D341Med (cell line): ENCODE measurements around the gene ENTPD6.
"Not testable (repeated sequence)": the region's sequence is repeated elsewhere in the genome, so short reads cannot be mapped to it uniquely, and the experiment has no call there.

Experiments
- DNase-seq: peaks from one replicate; pipeline ENCODE4 v3.0.0; 2012; ENCODE audit warnings: low spot score

ENTPD6 gene

DNA sequence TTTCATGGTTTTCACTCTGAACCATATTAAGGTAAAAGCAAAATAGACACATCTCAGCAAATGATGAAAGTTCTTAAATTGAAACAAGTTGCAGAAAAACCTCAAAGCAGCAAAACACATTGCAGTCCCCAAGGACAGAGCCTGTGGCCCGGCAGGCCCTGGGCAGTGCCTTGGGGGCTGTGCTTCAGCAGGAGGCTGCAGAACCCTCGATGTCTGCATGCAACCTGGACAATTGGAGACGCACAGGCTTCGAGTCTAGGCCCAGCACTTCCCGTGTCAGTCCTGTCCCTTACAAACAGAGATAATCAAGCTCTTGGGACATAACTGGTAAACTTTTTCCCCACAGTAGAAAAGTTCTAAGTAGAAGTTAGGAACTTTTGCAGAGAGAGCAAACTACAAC is 61.6 kb downstream of the ENTPD6 start:
- no peak for DNase-seq

DNA sequence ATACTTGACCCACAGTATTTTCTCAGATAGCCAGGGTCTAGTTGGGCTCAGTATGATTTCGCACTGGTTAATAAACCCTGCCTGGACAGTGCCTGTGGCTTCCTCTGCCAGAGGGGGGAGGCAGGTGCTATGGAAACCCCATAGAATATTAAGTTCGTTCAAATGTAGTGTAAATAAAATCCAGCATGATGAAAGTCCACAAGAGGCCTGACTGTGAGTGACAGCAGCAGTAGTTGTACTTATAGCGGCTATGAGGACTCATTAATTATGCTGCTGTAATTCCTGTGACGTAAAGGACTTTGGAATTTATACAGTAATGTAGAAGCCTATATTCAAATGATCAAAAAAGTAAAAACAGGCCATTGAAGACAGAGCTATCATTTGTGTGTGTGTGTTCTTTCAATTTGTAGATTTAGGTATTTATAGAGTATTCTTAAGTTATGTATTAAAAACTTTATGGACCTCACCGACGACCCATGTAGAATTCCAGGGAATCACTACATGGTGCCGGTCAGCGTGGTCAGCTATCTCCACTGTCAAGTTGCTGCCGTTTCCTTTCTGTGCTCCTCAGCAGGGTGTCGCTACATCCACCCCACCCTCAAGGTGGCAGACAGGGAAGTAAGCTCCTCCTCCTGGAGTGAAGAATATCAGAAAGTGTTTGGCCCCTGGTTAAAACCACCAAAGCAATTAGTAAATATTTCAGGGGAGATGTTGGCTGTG is 62.4 kb downstream of the ENTPD6 start:
- DNase-seq, result no peak

- no peak for DNase-seq
These were observed 62.9 kb downstream of the ENTPD6 start for GRCh38 chr20:25258476-25258805.

DNA sequence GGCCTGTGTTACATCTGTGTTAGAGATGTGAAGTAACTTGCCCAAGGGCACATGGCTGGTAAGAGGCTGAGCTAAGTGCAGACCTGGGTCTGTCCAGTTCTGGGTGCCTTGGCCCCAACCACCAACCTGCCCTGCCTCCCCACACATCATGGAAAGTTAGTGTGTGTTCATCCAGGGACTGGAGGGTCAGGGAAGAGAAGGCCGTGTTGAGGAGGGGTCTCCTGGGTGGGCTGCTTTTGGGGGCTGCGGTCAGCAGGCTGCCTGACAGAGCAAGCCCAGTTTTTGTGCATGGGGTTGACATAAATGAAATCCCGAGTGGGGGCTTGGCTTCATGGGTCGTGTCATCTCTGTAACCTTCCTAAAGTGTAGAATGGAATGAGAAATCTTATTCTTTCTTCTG is 63.3 kb downstream of the ENTPD6 start:
- DNase-seq, result no peak

- no peak for DNase-seq
These were observed 63.8 kb downstream of the ENTPD6 start for GRCh38 chr20:25259358-25259757.

DNA sequence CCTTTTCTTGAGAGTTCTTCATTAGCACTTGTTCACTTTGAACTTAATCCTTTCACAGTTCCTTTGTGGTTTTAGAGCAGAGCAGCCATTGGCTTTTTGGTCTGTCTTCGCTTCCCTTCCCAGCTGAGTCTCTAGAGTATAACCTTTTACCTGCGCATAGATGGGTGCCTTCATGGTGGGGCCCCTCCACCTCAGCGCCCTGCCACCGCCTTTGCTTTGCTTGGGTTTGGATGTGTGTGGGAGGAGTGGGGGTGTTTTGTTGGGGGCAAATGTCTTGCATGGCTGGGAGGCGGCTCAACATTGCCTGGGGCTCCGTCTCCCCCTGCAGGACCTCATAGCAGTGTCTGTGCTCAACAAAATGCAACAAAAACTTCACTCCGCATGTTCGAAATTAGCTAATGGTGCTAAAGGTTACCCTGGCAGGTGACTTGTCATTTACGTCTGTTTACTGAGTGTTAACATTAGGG is 64.3 kb downstream of the ENTPD6 start:
- DNase-seq, result no peak

DNA sequence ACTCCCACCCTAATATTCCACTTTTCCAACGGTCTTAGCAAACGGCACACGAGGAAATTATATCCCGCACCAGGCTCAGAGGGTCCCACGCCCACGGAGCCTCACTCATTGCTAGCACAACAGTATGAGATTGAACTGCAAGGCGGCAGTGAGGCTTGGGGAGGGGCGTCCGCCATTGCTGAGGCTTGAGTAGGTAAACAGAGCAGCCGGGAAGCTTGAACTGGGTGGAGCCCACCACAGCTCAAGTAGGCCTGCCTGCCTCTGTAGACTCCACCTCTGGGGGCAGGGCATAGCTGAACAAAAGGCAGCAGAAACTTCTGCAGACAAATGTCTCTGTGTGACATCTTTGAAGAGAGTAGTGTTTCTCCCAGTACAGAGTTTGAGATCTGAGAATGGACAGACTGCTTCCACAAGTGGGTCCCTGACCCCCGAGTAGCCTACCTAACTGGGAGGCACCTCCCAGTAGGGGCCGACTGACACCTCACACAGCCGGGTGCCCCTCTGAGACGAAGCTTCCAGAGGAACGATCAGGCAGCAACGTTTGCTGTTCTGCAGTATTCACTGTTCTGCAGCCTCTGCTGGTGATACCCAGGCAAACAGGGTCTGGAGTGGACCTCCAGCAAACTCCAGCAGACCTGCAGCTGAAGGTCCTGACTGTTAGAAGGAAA is 65.4 kb downstream of the ENTPD6 start:
- not testable (repeated sequence) for DNase-seq

DNA sequence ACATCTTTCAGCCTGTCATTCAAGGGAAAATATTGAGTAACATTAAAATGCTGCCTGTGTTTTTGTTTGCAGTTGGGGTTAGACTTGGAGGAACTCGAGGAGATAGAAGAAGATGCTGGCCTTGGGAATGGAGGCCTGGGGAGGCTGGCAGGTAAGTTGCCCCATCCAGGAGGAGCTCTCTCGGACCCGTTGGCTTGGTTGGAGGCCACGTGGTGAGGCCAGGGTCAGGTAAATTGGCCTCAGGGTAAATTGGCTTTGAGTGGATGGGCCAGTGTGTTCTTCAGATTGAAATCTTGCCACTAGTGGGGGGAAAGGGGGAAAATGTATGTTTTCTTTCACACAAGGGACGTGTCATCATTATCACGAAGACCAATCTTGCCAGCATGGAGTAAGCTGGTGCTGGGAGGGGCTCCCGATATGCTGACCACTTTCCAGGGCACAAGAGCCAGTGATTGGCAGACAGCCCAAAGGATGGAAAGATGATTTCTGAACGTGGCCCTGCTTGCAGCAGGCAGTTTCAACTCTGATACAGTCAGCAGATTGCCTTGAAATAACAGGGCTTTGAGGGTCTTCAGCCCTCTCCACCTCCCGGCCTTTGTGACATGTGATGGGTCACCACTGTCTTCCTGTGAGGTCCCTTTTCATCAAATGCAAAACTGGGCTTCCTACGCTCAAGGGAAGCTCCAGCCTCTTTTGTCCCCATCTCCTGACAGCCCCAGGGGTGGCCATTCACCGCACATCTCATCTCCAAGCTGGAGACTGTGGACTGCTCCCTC is 73.7 kb downstream of the ENTPD6 start:
- no peak for DNase-seq

- DNase-seq, result no peak
These were observed 74.3 kb downstream of the ENTPD6 start for GRCh38 chr20:25269833-25270170.

- DNase-seq, result no peak
These were observed 75.3 kb downstream of the ENTPD6 start for GRCh38 chr20:25270829-25271251.

DNA sequence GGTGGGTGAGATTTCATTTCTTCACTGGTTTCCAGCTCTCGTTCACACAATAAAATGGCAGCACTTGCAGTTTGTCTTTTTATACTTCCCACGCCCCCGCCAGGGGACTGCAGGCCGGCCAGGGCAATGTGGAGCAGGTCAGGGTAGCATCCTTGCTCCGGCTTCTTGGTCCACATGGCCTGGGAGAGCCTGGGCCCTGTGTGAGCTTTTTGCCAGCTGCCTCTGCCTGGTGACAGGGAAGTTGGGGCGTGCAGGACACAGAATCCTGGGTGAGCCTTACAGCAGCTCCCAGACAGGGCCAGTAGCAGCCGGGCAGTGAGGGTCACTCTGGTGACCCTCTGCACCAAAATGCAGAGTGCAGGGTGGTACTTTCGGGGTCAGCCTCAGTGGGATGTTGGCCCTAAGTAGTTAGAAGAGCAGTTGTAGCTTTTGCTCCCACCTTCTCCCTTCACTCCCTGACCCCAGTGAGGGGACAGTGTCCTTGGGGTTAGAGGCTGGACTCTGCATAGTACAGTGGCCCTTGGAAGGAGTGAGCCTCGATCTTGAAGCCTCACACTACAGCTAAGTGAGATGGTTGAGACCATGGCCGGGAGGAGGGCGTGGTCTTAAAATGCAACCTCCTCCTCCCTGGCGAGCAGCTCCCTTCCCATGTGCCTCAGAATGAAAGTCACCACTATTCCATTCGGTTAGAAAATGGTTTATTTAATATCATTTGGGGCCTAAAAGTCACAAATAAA is 76.1 kb downstream of the ENTPD6 start:
- DNase-seq, result no peak

GRCh38 chr20:25272223-25273000 is 76.9 kb downstream of the ENTPD6 start:
- DNase-seq, result no peak

- peak; percentile 65 for DNase-seq
These were observed 77.5 kb downstream of the ENTPD6 start for GRCh38 chr20:25273046-25273445.

DNA sequence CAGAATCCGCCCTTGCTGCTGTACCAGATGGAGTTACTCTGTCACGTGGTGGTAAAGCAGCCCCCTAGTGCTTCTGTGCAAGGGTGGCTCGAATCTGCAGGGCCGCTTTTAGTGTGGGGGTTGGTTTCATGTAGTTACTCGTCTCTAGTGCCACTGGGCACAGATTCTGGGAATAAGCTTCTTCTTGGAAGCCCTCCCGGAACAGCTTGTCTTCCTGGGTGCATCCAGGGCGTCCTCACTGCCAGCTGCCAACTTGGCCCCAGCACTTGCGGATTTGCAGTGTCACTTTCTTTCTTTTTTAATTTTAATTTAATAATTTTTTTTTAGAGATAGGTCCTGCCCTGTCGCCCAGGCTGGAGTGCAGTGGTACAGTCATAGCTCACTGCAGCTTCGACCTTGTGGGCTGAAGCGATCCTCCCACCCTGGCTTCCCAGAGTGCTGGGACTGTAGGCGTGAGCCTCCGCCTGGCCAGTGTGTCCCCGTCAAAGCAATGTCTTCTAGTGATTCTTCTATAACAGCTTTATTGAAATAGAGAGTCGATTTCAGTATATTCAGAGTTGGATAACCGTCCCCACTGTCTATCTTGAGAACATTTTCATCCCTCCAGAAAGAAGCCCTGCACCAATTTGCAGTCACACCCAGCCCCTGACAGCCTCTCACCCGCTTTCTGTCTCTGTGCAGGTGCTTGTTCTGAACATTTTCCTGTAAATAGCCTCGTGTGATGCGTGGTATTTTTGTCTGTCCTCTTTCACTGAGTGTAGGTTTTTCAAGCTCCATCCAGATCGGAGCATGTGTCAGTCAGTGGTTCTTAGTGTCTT is 78.2 kb downstream of the ENTPD6 start:
- DNase-seq, result peak; percentile 78

GRCh38 chr20:25274481-25274880 is 79.0 kb downstream of the ENTPD6 start:
- DNase-seq, result no peak

GRCh38 chr20:25274891-25275812 is 79.6 kb downstream of the ENTPD6 start:
- no peak for DNase-seq

DNA sequence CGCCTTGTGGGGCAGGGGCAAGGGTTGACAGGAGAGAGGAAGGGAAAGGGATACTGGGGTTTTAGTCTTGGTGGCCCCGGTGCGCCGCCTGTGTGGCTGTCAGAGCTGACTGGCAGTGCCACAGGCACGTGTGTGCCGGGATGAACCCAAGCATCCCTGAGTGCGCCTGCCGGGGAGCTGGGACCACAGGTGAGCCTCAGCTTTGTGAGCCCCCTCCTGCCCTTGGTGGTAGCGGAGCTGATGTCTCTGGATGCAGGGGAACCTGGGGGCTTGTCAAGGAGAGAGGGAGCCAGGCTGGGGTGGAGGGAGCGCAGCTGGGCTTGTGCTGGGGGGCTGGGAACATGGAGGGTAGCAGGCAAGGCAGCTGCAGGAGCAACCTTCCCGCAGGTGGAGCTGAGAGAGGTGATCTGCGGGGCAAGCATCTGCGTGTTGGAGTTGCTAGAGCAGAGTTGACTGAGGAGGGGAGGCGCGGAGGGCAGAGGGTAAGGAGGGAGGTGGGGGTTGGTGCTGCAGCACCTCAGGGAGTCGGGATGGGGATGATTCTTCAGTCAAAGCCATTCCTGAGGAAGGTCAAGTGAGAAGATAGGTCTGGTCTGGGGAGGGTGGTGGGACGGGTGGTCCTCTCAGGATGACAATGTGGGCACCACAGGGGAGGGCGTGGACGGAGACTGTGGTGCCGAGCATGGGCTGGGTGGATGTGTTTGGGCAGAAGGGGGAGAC is 80.5 kb downstream of the ENTPD6 start:
- no peak for DNase-seq
